GM23248 (cell line): ENCODE measurements around the gene NTNG1. TPM values are rescaled to one million over a fixed set of nuclear protein-coding genes. Genes with fewer than 3 reads are reported as not detected.

Source experiments
- DNase-seq: peaks from one replicate; pipeline ENCODE4 v3.0.0-alpha.2; 2015
- H2AFZ ChIP-seq: fragments of 200-600 bp; sonication (generic); 2 replicates; pipeline ENCODE4 v1.6.1; 2016; ENCODE audit warnings: antibody characterized with exemption
- H3F3A ChIP-seq: fragments of 200-600 bp; sonication (generic); 2 replicates; pipeline ENCODE4 v1.6.1; 2016; ENCODE audit warnings: mild to moderate bottlenecking, antibody characterized with exemption, mixed run types; ENCODE audit not compliant: insufficient read depth
- H3K27ac ChIP-seq: fragments of 200-600 bp; sonication (generic); 2 replicates; pipeline ENCODE4 v1.5.1; 2016; ENCODE audit warnings: mild to moderate bottlenecking
- H3K27me3 ChIP-seq: fragments of 200-600 bp; sonication (generic); replicated peaks from 2 replicates; pipeline ENCODE4 v1.6.1; 2016; ENCODE audit warnings: mild to moderate bottlenecking; ENCODE audit not compliant: insufficient read depth
- H3K36me3 ChIP-seq: fragments of 200-600 bp; sonication (generic); 2 replicates; pipeline ENCODE4 v1.6.1; 2016; ENCODE audit warnings: low read depth, mild to moderate bottlenecking
- H3K4me1 ChIP-seq: fragments of 200-600 bp; sonication (generic); 2 replicates; pipeline ENCODE4 v1.6.1; 2016; ENCODE audit warnings: mild to moderate bottlenecking; ENCODE audit not compliant: insufficient read depth
- H3K4me2 ChIP-seq: fragments of 200-600 bp; sonication (generic); one replicate; pipeline ENCODE4 v1.6.1; 2016; ENCODE audit warnings: mild to moderate bottlenecking; ENCODE audit not compliant: unreplicated experiment
- H3K4me3 ChIP-seq: fragments of 200-600 bp; sonication (generic); 2 replicates; pipeline ENCODE4 v1.5.1; 2016; ENCODE audit warnings: mild to moderate bottlenecking
- H3K79me2 ChIP-seq: fragments of 200-600 bp; sonication (generic); 2 replicates; pipeline ENCODE4 v1.6.1; 2016; ENCODE audit warnings: mild to moderate bottlenecking; ENCODE audit not compliant: insufficient read depth
- H3K9ac ChIP-seq: fragments of 200-600 bp; sonication (generic); 2 replicates; pipeline ENCODE4 v1.6.1; 2016; ENCODE audit warnings: mild to moderate bottlenecking
- H3K9me2 ChIP-seq: fragments of 200-600 bp; sonication (generic); 2 replicates; pipeline ENCODE4 v1.6.1; 2016; ENCODE audit warnings: mixed run types, mild to moderate bottlenecking, moderate library complexity; ENCODE audit not compliant: insufficient read depth
- H3K9me3 ChIP-seq: fragments of 200-600 bp; sonication (generic); one replicate; pipeline ENCODE4 v1.6.1; 2017; ENCODE audit warnings: low read depth
- H4K20me1 ChIP-seq: fragments of 200-600 bp; sonication (generic); 2 replicates; pipeline ENCODE4 v1.6.0; 2016; ENCODE audit not compliant: insufficient read depth
- EZH2 ChIP-seq: fragments of 200-600 bp; sonication (generic); IDR thresholded peaks from 2 replicates; pipeline ENCODE4 v1.6.1; 2018; ENCODE audit warnings: antibody characterized with exemption, mild to moderate bottlenecking; ENCODE audit not compliant: insufficient read depth, poor library complexity, severe bottlenecking
- EZH2phosphoT487 ChIP-seq: fragments of 200-600 bp; sonication (generic); IDR thresholded peaks from 2 replicates; pipeline ENCODE4 v1.6.1; 2018; ENCODE audit warnings: antibody characterized with exemption, moderate library complexity, mild to moderate bottlenecking, low read depth; ENCODE audit not compliant: insufficient read depth
- WGBS, 2 experiments: methylation state at CpG; one replicate each; pipeline ENCODE4 v1.1.6; 2015 to 2017; ENCODE audit warnings: low lambda C conversion rate in 2 of 2, low coverage in 1 of 2; ENCODE audit errors: missing lambda C conversion rate in 2 of 2; 5-methylcytosine and 5-hydroxymethylcytosine counted together
- in situ Hi-C: fragments of 300-500 bp; cut with MboI; formaldehyde crosslinking; loops from 2 replicates; pipeline ENCODE4 v1.15.0; 2020
- polyA plus RNA-seq: library from polyadenylated mRNA; unstranded; fragments of >200 nt; fragmentation: Nextera tagmentation; extraction: Ambion mirVana; gene quantifications from 2 replicates; pipeline ENCODE4 v1.2.1, GENCODE V29; 2016
- total RNA-seq: library from RNA; depleted of rRNA; stranded (reverse); fragments of >200 nt; shearing (Covaris generic); gene quantifications from 2 replicates; pipeline ENCODE4 v1.2.3, GENCODE V29; 2014

NTNG1 gene
- total and polyA plus RNA-seq, 2 experiments from 2014 or later: 14.4 to 16.0 TPM

GRCh38 chr1:107362468-107363140 lies 221.8 kb downstream of the NTNG1 start:
- 83 to 85% methylated on average over 3 of the region's 3 CpGs for WGBS, 2 experiments
- no peak for DNase-seq
- Histone ChIP-seq H3K9me2 (no peaks in the 10 kb centered on the region), H4K20me1 (no peaks in the 10 kb centered on the region), H3K4me3 (no peak overlapping the region), H3K9ac (no peak overlapping the region), H3K4me2 (no peak overlapping the region), H3K36me3 (no peaks in the 10 kb centered on the region), H3K27ac (no peak overlapping the region), H3K27me3 (no peaks in the 10 kb centered on the region), H3K79me2 (no peaks in the 10 kb centered on the region), H3K4me1 (peaks cover 15% of the 10 kb centered on the region), H2AFZ (no peak overlapping the region), H3F3A (0 out of 2 replicates have a peak, but pooled peaks cover 2% of the 10 kb centered on the region), H3K9me3 (no peaks in the 10 kb centered on the region)
- no peak for TF ChIP-seq EZH2phosphoT487
- TF ChIP-seq EZH2: no peak
- in situ Hi-C loops: no loop called here

GRCh38 chr1:107363154-107363553 lies 222.3 kb downstream of the NTNG1 start:
- H3F3A ChIP-seq: no peaks in the 10 kb centered on the region
- no peaks in the 10 kb centered on the region for H3K36me3 ChIP-seq
- H3K27me3 ChIP-seq: no peaks in the 10 kb centered on the region
- H3K27ac ChIP-seq: no peak overlapping the region
- H3K9me3 ChIP-seq: no peaks in the 10 kb centered on the region
- no peak overlapping the region for H3K4me2 ChIP-seq
- no peak overlapping the region for H3K4me3 ChIP-seq
- H3K79me2 ChIP-seq: no peaks in the 10 kb centered on the region
- 25 to 26% methylated on average over 1 of the region's 1 CpG for WGBS, 2 experiments
- no peaks in the 10 kb centered on the region for H4K20me1 ChIP-seq
- no peak overlapping the region for H2AFZ ChIP-seq
- no peak overlapping the region for H3K9ac ChIP-seq
- in situ Hi-C loops: no loop called here
- TF ChIP-seq EZH2 (no peak), EZH2phosphoT487 (no peak)
- H3K9me2 ChIP-seq: no peaks in the 10 kb centered on the region
- DNase-seq: no peak
- peaks cover 9% of the 10 kb centered on the region for H3K4me1 ChIP-seq

DNA sequence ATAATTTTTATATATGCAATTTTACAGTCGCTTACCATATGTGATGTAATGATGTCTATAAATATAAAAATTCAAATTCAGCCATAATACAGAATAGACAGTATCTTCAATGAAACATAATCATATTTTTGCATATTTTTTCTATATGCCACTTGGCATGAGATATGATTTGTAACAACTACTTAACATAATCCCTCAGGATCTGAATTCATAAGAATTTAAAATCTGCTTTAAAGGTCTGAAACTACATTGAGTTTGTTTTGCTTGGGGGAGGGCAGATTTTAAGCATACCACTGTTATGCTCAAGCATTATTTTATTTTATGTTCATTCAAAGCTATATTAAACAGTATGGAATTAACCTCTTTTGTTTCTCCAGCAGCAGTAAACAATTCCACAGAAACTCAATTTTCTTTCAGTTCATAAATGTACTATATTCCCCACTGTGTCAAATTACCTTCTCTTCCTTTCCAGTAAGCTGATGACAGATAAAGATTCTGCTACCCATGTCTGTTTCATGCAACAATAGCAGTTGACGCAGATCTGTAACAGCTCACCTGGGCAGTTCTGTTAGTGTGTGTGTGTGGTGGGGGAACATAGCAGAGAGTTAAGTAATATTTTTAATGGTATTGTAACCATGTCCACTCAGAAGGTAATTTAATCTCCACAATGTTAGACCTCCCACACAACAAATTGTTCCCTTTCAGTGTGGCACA lies 224.8 kb downstream of the NTNG1 start:
- in situ Hi-C loops: no loop called here
- TF ChIP-seq EZH2phosphoT487 (no peak), EZH2 (no peak)
- 97 to 98% methylated on average over 2 of the region's 2 CpGs for WGBS, 2 experiments

GRCh38 chr1:107378426-107378825 lies 237.6 kb downstream of the NTNG1 start:
- H3K9me3 ChIP-seq: no peaks in the 10 kb centered on the region
- in situ Hi-C loops: no loop called here
- no peak overlapping the region for H2AFZ ChIP-seq
- no peak overlapping the region for H3K4me3 ChIP-seq
- H3K9ac ChIP-seq: no peak overlapping the region
- H3K27me3 ChIP-seq: no peaks in the 10 kb centered on the region
- DNase-seq: no peak
- H3K9me2 ChIP-seq: no peaks in the 10 kb centered on the region
- H3K36me3 ChIP-seq: no peaks in the 10 kb centered on the region
- WGBS, 2 experiments: 75 to 87% methylated on average over 4 of the region's 4 CpGs
- H3K27ac ChIP-seq: no peak overlapping the region
- H3K79me2 ChIP-seq: no peaks in the 10 kb centered on the region
- H4K20me1 ChIP-seq: no peaks in the 10 kb centered on the region
- TF ChIP-seq EZH2phosphoT487 (no peak), EZH2 (no peak)
- no peaks in the 10 kb centered on the region for H3K4me1 ChIP-seq
- no peak overlapping the region for H3K4me2 ChIP-seq
- no peaks in the 10 kb centered on the region for H3F3A ChIP-seq

More for the DNA sequence above, 224.8 kb downstream of the NTNG1 start:
- Histone ChIP-seq H3K27me3 (no peaks in the 10 kb centered on the region), H3K9me3 (no peaks in the 10 kb centered on the region), H3K4me1 (no peaks in the 10 kb centered on the region), H3K9me2 (peaks cover 4% of the 10 kb centered on the region; the same call in 1 of the 2 replicates), H3K4me3 (no peak overlapping the region), H3F3A (no peaks in the 10 kb centered on the region), H2AFZ (no peak overlapping the region), H3K4me2 (no peak overlapping the region), H4K20me1 (no peaks in the 10 kb centered on the region), H3K79me2 (no peaks in the 10 kb centered on the region), H3K36me3 (no peaks in the 10 kb centered on the region), H3K9ac (no peak overlapping the region), H3K27ac (no peak overlapping the region)
- DNase-seq: no peak
